Measurements from ENCODE around the gene LILRB1.

DNA sequence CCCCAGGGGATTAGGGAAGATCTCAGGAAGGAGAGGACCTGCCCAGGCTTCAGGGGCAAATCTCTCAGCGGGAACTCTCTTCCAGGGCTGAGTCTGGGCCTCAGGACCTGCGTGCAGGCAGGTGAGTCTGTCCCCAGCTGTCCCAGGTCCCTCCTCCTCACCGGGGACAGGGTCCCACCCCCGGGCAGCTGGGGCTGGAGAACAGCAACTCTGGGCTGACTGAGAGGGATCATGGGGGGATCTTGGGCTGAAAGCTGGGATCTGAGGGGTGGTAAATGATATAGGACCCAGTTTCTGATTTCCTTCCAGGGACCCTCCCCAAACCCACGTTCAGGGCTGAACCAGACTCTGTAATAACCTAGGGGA is 22.5 kb upstream of the LILRB1 start:
- TF ChIP-seq POLR2A (IDR thresholded peaks at IDR 0.05): no peak
- TF ChIP-seq, protein P1, sequence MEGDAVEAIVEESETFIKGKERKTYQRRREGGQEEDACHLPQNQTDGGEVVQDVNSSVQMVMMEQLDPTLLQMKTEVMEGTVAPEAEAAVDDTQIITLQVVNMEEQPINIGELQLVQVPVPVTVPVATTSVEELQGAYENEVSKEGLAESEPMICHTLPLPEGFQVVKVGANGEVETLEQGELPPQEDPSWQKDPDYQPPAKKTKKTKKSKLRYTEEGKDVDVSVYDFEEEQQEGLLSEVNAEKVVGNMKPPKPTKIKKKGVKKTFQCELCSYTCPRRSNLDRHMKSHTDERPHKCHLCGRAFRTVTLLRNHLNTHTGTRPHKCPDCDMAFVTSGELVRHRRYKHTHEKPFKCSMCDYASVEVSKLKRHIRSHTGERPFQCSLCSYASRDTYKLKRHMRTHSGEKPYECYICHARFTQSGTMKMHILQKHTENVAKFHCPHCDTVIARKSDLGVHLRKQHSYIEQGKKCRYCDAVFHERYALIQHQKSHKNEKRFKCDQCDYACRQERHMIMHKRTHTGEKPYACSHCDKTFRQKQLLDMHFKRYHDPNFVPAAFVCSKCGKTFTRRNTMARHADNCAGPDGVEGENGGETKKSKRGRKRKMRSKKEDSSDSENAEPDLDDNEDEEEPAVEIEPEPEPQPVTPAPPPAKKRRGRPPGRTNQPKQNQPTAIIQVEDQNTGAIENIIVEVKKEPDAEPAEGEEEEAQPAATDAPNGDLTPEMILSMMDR (IDR thresholded peaks at IDR 0.05): no peak

All from uterus (tissue), 2 donors.